Panc1 (cell line): ENCODE data around the gene PPHLN1. TPM values are rescaled to one million over a fixed set of nuclear protein-coding genes. Genes with fewer than 3 reads are reported as not detected.

Source experiments
- ATAC-seq: fragments of 200-7000 bp; cut with Tn5 transposase; 2 replicates; pipeline ENCODE4 v1.9.1; 2020; ENCODE audit warnings: mild to moderate bottlenecking, moderate library complexity
- BruUV-seq: library from RNA; stranded (reverse); fragments of 400-500 nt; replicated peaks from 2 replicates; lab custom pipeline; 2021; lab: Mats Ljungman, UMichigan
- CTCF ChIA-PET: fragments of 300-600 bp; sonication (Branson Sonifier 250); formaldehyde crosslinking; loops from one replicate; lab custom pipeline; 2022; ENCODE audit warnings: antibody characterized with exemption; lab: Charles Lee
- POLR2A ChIA-PET: fragments of 300-600 bp; sonication (Branson Sonifier 250); formaldehyde crosslinking; loops from one replicate; lab custom pipeline; 2022; ENCODE audit warnings: antibody characterized with exemption; lab: Charles Lee
- DNase-seq: peaks from one replicate; pipeline ENCODE4 v3.0.0-alpha.2; 2010; ENCODE audit warnings: low read depth, low spot score
- H3K27ac ChIP-seq: 2 replicates; pipeline ENCODE4 v1.5.1; 2011; ENCODE audit warnings: mild to moderate bottlenecking, low read length, inconsistent platforms
- H3K27me3 ChIP-seq: fragments of 200-500 bp; sonication (Bioruptor generic); 2 replicates; pipeline ENCODE4 v1.6.0; 2014; ENCODE audit warnings: low read length, inconsistent platforms; ENCODE audit not compliant: control insufficient read depth, insufficient read depth
- H3K36me3 ChIP-seq: fragments of 200-500 bp; sonication (Bioruptor generic); 2 replicates; pipeline ENCODE4 v1.5.1; 2014; ENCODE audit warnings: inconsistent platforms, mild to moderate bottlenecking, low read length, moderate library complexity; ENCODE audit not compliant: control insufficient read depth, insufficient read depth
- H3K4me1 ChIP-seq: 2 replicates; pipeline ENCODE4 v1.5.1; 2011; ENCODE audit warnings: inconsistent platforms, mild to moderate bottlenecking, low read length, moderate library complexity; ENCODE audit not compliant: control insufficient read depth, insufficient read depth
- H3K4me3 ChIP-seq, 2 experiments: 2 replicates each; pipeline ENCODE4 v1.5.1; 2011 to 2012; ENCODE audit warnings: low read depth in 2 of 2, low read length in 2 of 2, mild to moderate bottlenecking in 2 of 2, inconsistent platforms in 1 of 2, moderate library complexity in 1 of 2
- H3K9me3 ChIP-seq: fragments of 200-500 bp; sonication (Bioruptor generic); 2 replicates; pipeline ENCODE4 v1.5.1; 2014; ENCODE audit warnings: low read depth, mild to moderate bottlenecking, inconsistent platforms, low read length, moderate library complexity; ENCODE audit not compliant: control insufficient read depth, insufficient read depth
- CTCF ChIP-seq: fragments of 450-650 bp; IDR thresholded peaks from 2 replicates; pipeline ENCODE4 v1.5.1; 2017; ENCODE audit warnings: mild to moderate bottlenecking
- POLR2AphosphoS5 ChIP-seq: IDR thresholded peaks from 2 replicates; pipeline ENCODE4 v1.6.1; 2012; ENCODE audit warnings: mild to moderate bottlenecking, low read depth, low read length, moderate library complexity
- REST ChIP-seq, 2 experiments: IDR thresholded peaks; 2 replicates each; pipeline ENCODE4 v1.6.1; 2011 to 2012; ENCODE audit warnings: low read depth in 2 of 2, control low read depth in 1 of 2, low read length in 1 of 2, mild to moderate bottlenecking in 1 of 2, moderate library complexity in 1 of 2; ENCODE audit not compliant: insufficient read depth in 1 of 2
- SIN3A ChIP-seq: IDR thresholded peaks from 2 replicates; pipeline ENCODE4 v1.6.1; 2012; ENCODE audit warnings: low read depth, mild to moderate bottlenecking, low read length, moderate library complexity, borderline replicate concordance; ENCODE audit not compliant: insufficient read depth
- TCF7L2 ChIP-seq: IDR thresholded peaks from 2 replicates; pipeline ENCODE4 v1.6.1; 2011; ENCODE audit warnings: mild to moderate bottlenecking, low read depth, low read length, inconsistent platforms
- in situ Hi-C: cut with HindIII; loops from 2 replicates; pipeline ENCODE4 v1.10.0; 2016; ENCODE audit warnings: low sequenced_read_pairs, low pct_unique_long_range_greater_than_20kb
- intact Hi-C: fragments of 100-400 bp; cut with micrococcal nuclease; formaldehyde crosslinking; loops from one replicate; pipeline ENCODE4 v1.10.0; 2022; ENCODE audit not compliant: unreplicated experiment
- total RNA-seq: library from RNA; stranded (reverse); gene quantifications from one replicate; pipeline ENCODE4 v1.2.1, GENCODE V29; 2021; ENCODE audit not compliant: unreplicated experiment

Gene PPHLN1
- total RNA-seq, 1 experiment from 2014 or later, result 56.5 TPM

- ATAC-seq (no peak), DNase-seq (no peak)
- BruUV-seq, result no TSS peak
- Histone ChIP-seq H3K36me3 (no peaks in the 10 kb centered on the region), H3K27ac (no peak overlapping the region), H3K4me1 (peaks cover 4% of the 10 kb centered on the region; the same call in 1 of the 2 replicates), H3K27me3 (no peaks in the 10 kb centered on the region), H3K9me3 (no peaks in the 10 kb centered on the region), H3K4me3 (no peak overlapping the region)
- intact Hi-C loops (no loop called here), in situ Hi-C loops (no loop called here)
- CTCF ChIA-PET, result no interaction called here
- TF ChIP-seq POLR2AphosphoS5, result no peak
- TF ChIP-seq SIN3A, result no peak
- TF ChIP-seq CTCF, result no peak
- no peak for TF ChIP-seq REST (IDR thresholded peaks at IDR 0.05; ENCODE audit: insufficient read depth in 1 of 2, low read depth in 2 of 2, low read length in 1 of 2)
- TF ChIP-seq TCF7L2, result no peak
- POLR2A ChIA-PET, result no interaction called here
Observed at GRCh38 chr12:42421844-42422779, 96.1 kb downstream of the PPHLN1 start.

- TF ChIP-seq TCF7L2, result no peak
- no peak for TF ChIP-seq SIN3A
- no peak for TF ChIP-seq REST (IDR thresholded peaks at IDR 0.05; ENCODE audit: insufficient read depth in 1 of 2, low read depth in 2 of 2, low read length in 1 of 2)
- TF ChIP-seq POLR2AphosphoS5, result no peak
- no peak for TF ChIP-seq CTCF
- H3K4me3 ChIP-seq, result no peak overlapping the region
- ATAC-seq (no peak), DNase-seq (no peak)
- no peaks in the 10 kb centered on the region for H3K27me3 ChIP-seq
- no TSS peak for BruUV-seq
- ChIA-PET CTCF (no interaction called here), POLR2A (no interaction called here)
- H3K36me3 ChIP-seq, result no peaks in the 10 kb centered on the region
- H3K9me3 ChIP-seq, result no peaks in the 10 kb centered on the region
- in situ Hi-C loops, result no loop called here
- intact Hi-C loops, result no loop called here
- no peak overlapping the region for H3K27ac ChIP-seq
- peaks cover 4% of the 10 kb centered on the region; the same call in 1 of the 2 replicates for H3K4me1 ChIP-seq
Observed at GRCh38 chr12:42422785-42423184, 96.8 kb downstream of the PPHLN1 start.
